Natural killer cell (primary cell): ENCODE measurements around the gene TCF7L1. TPM values are rescaled to one million over a fixed set of nuclear protein-coding genes. Genes with fewer than 3 reads are reported as not detected.

Experiments
- ATAC-seq, 3 donors: fragments of 150-1000 bp in 2 of 3; fragments of 200-7000 bp in 1 of 3; cut with Tn5 transposase; 1 replicate in 1 of 3; 2 replicates in 2 of 3; pipeline ENCODE4 v1.10.0; 2021; ENCODE audit warnings: mild to moderate bottlenecking in 2 of 3, moderate library complexity in 2 of 3
- DNase-seq, 2 donors: peaks; one replicate each; pipeline versions ENCODE4 v3.0.0 to v3.0.0-alpha.2; 2013 to 2021; ENCODE audit warnings: mixed read lengths in 1 of 2
- H3K27ac ChIP-seq: one replicate; pipeline ENCODE4 v1.5.1; 2013; ENCODE audit warnings: mild to moderate bottlenecking, low read length
- H3K27me3 ChIP-seq: one replicate; pipeline ENCODE4 v1.6.1; 2013; ENCODE audit warnings: low read length; ENCODE audit not compliant: control insufficient read depth, insufficient read depth
- H3K36me3 ChIP-seq: one replicate; pipeline ENCODE4 v1.6.1; 2013; ENCODE audit warnings: low read length; ENCODE audit not compliant: control insufficient read depth, insufficient read depth
- H3K4me1 ChIP-seq: one replicate; pipeline ENCODE4 v1.6.1; 2013; ENCODE audit warnings: low read length; ENCODE audit not compliant: control insufficient read depth, insufficient read depth
- H3K4me3 ChIP-seq: one replicate; pipeline ENCODE4 v1.5.1; 2013; ENCODE audit warnings: low read length
- H3K9me3 ChIP-seq: one replicate; pipeline ENCODE4 v1.6.1; 2013; ENCODE audit warnings: low read length; ENCODE audit not compliant: control insufficient read depth, insufficient read depth
- H3K27ac Mint-ChIP-seq, 2 donors: one replicate each; pipeline ENCODE4 v1.8.0; 2022; ENCODE audit warnings: mild to moderate bottlenecking in 2 of 2, mixed read lengths in 2 of 2, moderate library complexity in 1 of 2
- H3K27me3 Mint-ChIP-seq, 2 donors: one replicate each; pipeline ENCODE4 v1.8.0; 2022; ENCODE audit warnings: low read depth in 2 of 2, mixed read lengths in 2 of 2
- H3K36me3 Mint-ChIP-seq: one replicate; pipeline ENCODE4 v1.8.0; 2022; ENCODE audit warnings: mixed read lengths
- H3K4me1 Mint-ChIP-seq, 2 donors: one replicate each; pipeline ENCODE4 v1.8.0; 2022; ENCODE audit warnings: mixed read lengths in 2 of 2
- H3K4me3 Mint-ChIP-seq: one replicate; pipeline ENCODE4 v1.8.0; 2022; ENCODE audit warnings: mild to moderate bottlenecking, moderate library complexity, mixed read lengths
- H3K9me3 Mint-ChIP-seq, 2 donors: one replicate each; pipeline ENCODE4 v1.8.0; 2022; ENCODE audit warnings: mixed read lengths in 2 of 2
- CTCF ChIP-seq: fragments of 200-600 bp; IDR thresholded peaks from one replicate; pipeline ENCODE4 v1.8.0; 2022; ENCODE audit warnings: antibody characterized with exemption
- WGBS: methylation state at CpG from one replicate; pipeline ENCODE4 v1.1.7; 2013; ENCODE audit warnings: missing lambda C conversion rate; ENCODE audit not compliant: insufficient coverage; 5-methylcytosine and 5-hydroxymethylcytosine counted together
- intact Hi-C: fragments of 100-400 bp; cut with micrococcal nuclease; formaldehyde crosslinking; loops from one replicate; pipeline ENCODE4 v1.14.2; 2022
- total RNA-seq, 4 donors: library from RNA; stranded (reverse); fragments of 120-200 nt in 1 of 4; gene quantifications; one replicate each; pipeline versions ENCODE4 v1.2.3 to v1.2.4, GENCODE V29; 2013 to 2022

TCF7L1 gene
- total RNA-seq, 3 donors from 2014 or later (not counting 1 experiment from before 2014, with no cell fraction given): not detected

GRCh38 chr2:85308896-85309555 lies 175.8 kb downstream of the TCF7L1 start:
- Mint-ChIP-seq H3K27me3 (peaks cover 0 to 4% of the 10 kb centered on the region in 2 donors), H3K36me3 (no peaks in the 10 kb centered on the region), H3K4me1 (peaks cover 26 to 36% of the 10 kb centered on the region in 2 donors), H3K9me3 (no peaks in the 10 kb centered on the region), H3K27ac (peak overlapping the region; percentile 82 to 87), H3K4me3 (peak overlapping the region; percentile 79)
- WGBS: 48% methylated on average over 14 of the region's 15 CpGs
- intact Hi-C loops: no loop called here
- H3K27me3 ChIP-seq: no peaks in the 10 kb centered on the region
- H3K4me1 ChIP-seq: peaks cover 34% of the 10 kb centered on the region
- no peaks in the 10 kb centered on the region for H3K9me3 ChIP-seq
- peak overlapping the region; percentile 0 for H3K27ac ChIP-seq
- no peak overlapping the region for H3K4me3 ChIP-seq
- DNase-seq (peak in 1 of 2 donors; percentile 17), ATAC-seq (peak; percentile 24 to 52 (median 35))
- TF ChIP-seq CTCF: no peak
- no peaks in the 10 kb centered on the region for H3K36me3 ChIP-seq

GRCh38 chr2:85309699-85310321 lies 176.6 kb downstream of the TCF7L1 start:
- no peaks in the 10 kb centered on the region for H3K27me3 Mint-ChIP-seq
- Histone ChIP-seq H3K36me3 (peaks cover 3% of the 10 kb centered on the region), H3K4me3 (no peak overlapping the region), H3K27ac (peak overlapping the region; percentile 61), H3K9me3 (no peaks in the 10 kb centered on the region), H3K4me1 (peaks cover 34% of the 10 kb centered on the region), H3K27me3 (no peaks in the 10 kb centered on the region)
- peak overlapping the region; percentile 82 to 87 for H3K27ac Mint-ChIP-seq
- ATAC-seq (peak; percentile 54 to 76 (median 69)), DNase-seq (peak in 1 of 2 donors; percentile 56)
- 37% methylated on average over 19 of the region's 19 CpGs for WGBS
- no peak for TF ChIP-seq CTCF
- no peaks in the 10 kb centered on the region for H3K36me3 Mint-ChIP-seq
- H3K4me1 Mint-ChIP-seq: peaks cover 26 to 36% of the 10 kb centered on the region in 2 donors
- H3K9me3 Mint-ChIP-seq: no peaks in the 10 kb centered on the region
- intact Hi-C loops: no loop called here
- peak overlapping the region; percentile 79 for H3K4me3 Mint-ChIP-seq

GRCh38 chr2:85310330-85310729 lies 177.1 kb downstream of the TCF7L1 start:
- no peaks in the 10 kb centered on the region for H3K9me3 ChIP-seq
- WGBS: 86% methylated on average over 2 of the region's 3 CpGs
- H3K27me3 Mint-ChIP-seq: no peaks in the 10 kb centered on the region
- intact Hi-C loops: no loop called here
- no peak for TF ChIP-seq CTCF
- ATAC-seq: no peak
- H3K4me1 Mint-ChIP-seq: peaks cover 26 to 34% of the 10 kb centered on the region in 2 donors
- peaks cover 34% of the 10 kb centered on the region for H3K4me1 ChIP-seq
- no peaks in the 10 kb centered on the region for H3K36me3 Mint-ChIP-seq
- peaks cover 5% of the 10 kb centered on the region for H3K36me3 ChIP-seq
- H3K4me3 Mint-ChIP-seq: peak overlapping the region; percentile 79
- H3K27ac Mint-ChIP-seq: peak overlapping the region; percentile 82 to 87
- peak in 1 of 2 donors; percentile 8 for DNase-seq
- H3K9me3 Mint-ChIP-seq: no peaks in the 10 kb centered on the region
- peak overlapping the region; percentile 61 for H3K27ac ChIP-seq
- H3K4me3 ChIP-seq: no peak overlapping the region
- no peaks in the 10 kb centered on the region for H3K27me3 ChIP-seq
